Measurements from ENCODE around the gene PLAC8.

DNA sequence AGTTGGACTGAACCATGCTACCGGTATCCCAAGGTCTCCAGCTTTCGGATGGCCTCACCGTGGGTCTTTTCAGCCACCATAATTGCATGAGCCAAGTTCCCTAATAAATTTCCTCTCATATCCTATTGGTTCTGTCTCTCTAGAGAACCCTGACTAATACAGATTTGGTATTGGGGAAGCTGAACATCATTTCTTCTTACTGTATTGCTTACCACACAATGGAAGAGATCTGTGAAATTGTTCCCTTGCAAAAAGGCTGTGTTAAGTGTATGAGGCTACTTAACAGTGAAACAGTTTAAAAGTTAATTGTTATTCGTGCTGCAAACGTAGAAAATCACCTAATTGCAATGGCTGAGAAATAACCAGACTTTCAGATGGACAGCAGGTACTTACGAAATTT, 34.0 kb downstream of the PLAC8 start:
- TF ChIP-seq POLR2AphosphoS5 (IDR thresholded peaks at IDR 0.05) (no peak), POLR2A (IDR thresholded peaks at IDR 0.05) (no peak)
- TF ChIP-seq, protein P1, sequence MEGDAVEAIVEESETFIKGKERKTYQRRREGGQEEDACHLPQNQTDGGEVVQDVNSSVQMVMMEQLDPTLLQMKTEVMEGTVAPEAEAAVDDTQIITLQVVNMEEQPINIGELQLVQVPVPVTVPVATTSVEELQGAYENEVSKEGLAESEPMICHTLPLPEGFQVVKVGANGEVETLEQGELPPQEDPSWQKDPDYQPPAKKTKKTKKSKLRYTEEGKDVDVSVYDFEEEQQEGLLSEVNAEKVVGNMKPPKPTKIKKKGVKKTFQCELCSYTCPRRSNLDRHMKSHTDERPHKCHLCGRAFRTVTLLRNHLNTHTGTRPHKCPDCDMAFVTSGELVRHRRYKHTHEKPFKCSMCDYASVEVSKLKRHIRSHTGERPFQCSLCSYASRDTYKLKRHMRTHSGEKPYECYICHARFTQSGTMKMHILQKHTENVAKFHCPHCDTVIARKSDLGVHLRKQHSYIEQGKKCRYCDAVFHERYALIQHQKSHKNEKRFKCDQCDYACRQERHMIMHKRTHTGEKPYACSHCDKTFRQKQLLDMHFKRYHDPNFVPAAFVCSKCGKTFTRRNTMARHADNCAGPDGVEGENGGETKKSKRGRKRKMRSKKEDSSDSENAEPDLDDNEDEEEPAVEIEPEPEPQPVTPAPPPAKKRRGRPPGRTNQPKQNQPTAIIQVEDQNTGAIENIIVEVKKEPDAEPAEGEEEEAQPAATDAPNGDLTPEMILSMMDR (IDR thresholded peaks at IDR 0.05), result no peak
